GM18526 (cell line): Measurements from ENCODE around the gene TSPAN9.

Experiments
- POLR2A ChIP-seq: IDR thresholded peaks from 3 replicates; pipeline ENCODE4 v1.6.1; 2011; ENCODE audit not compliant: insufficient read length; ENCODE audit errors: extremely low read depth

The TSPAN9 gene

GRCh38 chr12:3309805-3310204, 232.6 kb downstream of the TSPAN9 start:
- TF ChIP-seq POLR2A = no peak

- TF ChIP-seq POLR2A = no peak
Observed at GRCh38 chr12:3310271-3311026, 233.3 kb downstream of the TSPAN9 start.

GRCh38 chr12:3311027-3311402, 233.8 kb downstream of the TSPAN9 start:
- TF ChIP-seq POLR2A = no peak

GRCh38 chr12:3311491-3312103, 234.4 kb downstream of the TSPAN9 start:
- TF ChIP-seq POLR2A = no peak

- TF ChIP-seq POLR2A = no peak
Observed at GRCh38 chr12:3313066-3313465, 235.9 kb downstream of the TSPAN9 start.

GRCh38 chr12:3313675-3314663, 236.8 kb downstream of the TSPAN9 start:
- no peak for TF ChIP-seq POLR2A

- no peak for TF ChIP-seq POLR2A
Observed at GRCh38 chr12:3315201-3315661, 238.1 kb downstream of the TSPAN9 start.

- TF ChIP-seq POLR2A = no peak
Observed at GRCh38 chr12:3316776-3317480, 239.7 kb downstream of the TSPAN9 start.

GRCh38 chr12:3317481-3317815, 240.3 kb downstream of the TSPAN9 start:
- no peak for TF ChIP-seq POLR2A

GRCh38 chr12:3317841-3318501, 240.8 kb downstream of the TSPAN9 start:
- no peak for TF ChIP-seq POLR2A

GRCh38 chr12:3319723-3320492, 242.7 kb downstream of the TSPAN9 start:
- no peak for TF ChIP-seq POLR2A

GRCh38 chr12:3320881-3321509, 243.8 kb downstream of the TSPAN9 start:
- no peak for TF ChIP-seq POLR2A

- no peak for TF ChIP-seq POLR2A
Observed at GRCh38 chr12:3321881-3322280, 244.7 kb downstream of the TSPAN9 start.
